NCI-H82 treated with DMSO at 0.1 percent for 48 hours (cell line): ENCODE results near the gene ARHGEF17.
A peak's percentile ranks its signal among the peaks of the same experiment; 100 is the strongest.
"Not testable (repeated sequence)": the region's sequence is repeated elsewhere in the genome, so short reads cannot be mapped to it uniquely, and the experiment has no call there.

ENCODE experiments used
- DNase-seq: peaks from one replicate; lab custom pipeline; 2025; ENCODE audit not compliant: unreplicated experiment; lab: John Stamatoyannopoulos, UW

Gene ARHGEF17, protein sequence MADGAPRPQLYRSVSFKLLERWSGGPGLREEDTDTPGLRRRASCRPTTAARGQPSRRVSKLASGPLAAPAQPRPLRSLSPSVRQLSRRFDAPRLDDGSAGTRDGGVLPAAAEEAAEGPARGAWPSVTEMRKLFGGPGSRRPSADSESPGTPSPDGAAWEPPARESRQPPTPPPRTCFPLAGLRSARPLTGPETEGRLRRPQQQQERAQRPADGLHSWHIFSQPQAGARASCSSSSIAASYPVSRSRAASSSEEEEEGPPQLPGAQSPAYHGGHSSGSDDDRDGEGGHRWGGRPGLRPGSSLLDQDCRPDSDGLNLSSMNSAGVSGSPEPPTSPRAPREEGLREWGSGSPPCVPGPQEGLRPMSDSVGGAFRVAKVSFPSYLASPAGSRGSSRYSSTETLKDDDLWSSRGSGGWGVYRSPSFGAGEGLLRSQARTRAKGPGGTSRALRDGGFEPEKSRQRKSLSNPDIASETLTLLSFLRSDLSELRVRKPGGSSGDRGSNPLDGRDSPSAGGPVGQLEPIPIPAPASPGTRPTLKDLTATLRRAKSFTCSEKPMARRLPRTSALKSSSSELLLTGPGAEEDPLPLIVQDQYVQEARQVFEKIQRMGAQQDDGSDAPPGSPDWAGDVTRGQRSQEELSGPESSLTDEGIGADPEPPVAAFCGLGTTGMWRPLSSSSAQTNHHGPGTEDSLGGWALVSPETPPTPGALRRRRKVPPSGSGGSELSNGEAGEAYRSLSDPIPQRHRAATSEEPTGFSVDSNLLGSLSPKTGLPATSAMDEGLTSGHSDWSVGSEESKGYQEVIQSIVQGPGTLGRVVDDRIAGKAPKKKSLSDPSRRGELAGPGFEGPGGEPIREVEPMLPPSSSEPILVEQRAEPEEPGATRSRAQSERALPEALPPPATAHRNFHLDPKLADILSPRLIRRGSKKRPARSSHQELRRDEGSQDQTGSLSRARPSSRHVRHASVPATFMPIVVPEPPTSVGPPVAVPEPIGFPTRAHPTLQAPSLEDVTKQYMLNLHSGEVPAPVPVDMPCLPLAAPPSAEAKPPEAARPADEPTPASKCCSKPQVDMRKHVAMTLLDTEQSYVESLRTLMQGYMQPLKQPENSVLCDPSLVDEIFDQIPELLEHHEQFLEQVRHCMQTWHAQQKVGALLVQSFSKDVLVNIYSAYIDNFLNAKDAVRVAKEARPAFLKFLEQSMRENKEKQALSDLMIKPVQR (N-terminal part only)

GRCh38 chr11:73308003-73308960 is at the start of gene ARHGEF17:
TSS of gene ARHGEF17 (plus strand) at chr11:73308276. CDS start at chr11:73308639, 363 bp downstream.
- peak; percentile 50 for DNase-seq

- no peak for DNase-seq
Measured at GRCh38 chr11:73259406-73260126, 48.5 kb upstream of the ARHGEF17 start.

DNA sequence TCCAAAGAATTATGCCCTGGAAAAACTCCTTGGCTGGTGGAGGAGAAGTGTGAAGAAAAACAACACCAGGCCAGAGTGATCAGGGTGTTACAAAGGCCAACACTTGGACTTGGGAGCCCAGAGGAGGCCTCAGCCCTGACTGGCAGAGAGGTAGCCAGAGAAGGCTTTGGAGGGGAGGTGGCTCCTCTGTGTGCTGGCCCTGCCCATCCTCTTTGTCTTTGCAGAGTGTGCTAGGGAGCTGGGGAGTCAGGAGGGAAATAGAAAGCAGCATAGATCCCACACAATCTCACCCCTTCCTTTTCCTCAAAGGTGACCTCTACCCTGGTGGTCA is 48.0 kb upstream of the ARHGEF17 start:
- DNase-seq = no peak

GRCh38 chr11:73262851-73263495 is 45.1 kb upstream of the ARHGEF17 start:
- no peak for DNase-seq

GRCh38 chr11:73263640-73264039 is 44.4 kb upstream of the ARHGEF17 start:
- no peak for DNase-seq

DNA sequence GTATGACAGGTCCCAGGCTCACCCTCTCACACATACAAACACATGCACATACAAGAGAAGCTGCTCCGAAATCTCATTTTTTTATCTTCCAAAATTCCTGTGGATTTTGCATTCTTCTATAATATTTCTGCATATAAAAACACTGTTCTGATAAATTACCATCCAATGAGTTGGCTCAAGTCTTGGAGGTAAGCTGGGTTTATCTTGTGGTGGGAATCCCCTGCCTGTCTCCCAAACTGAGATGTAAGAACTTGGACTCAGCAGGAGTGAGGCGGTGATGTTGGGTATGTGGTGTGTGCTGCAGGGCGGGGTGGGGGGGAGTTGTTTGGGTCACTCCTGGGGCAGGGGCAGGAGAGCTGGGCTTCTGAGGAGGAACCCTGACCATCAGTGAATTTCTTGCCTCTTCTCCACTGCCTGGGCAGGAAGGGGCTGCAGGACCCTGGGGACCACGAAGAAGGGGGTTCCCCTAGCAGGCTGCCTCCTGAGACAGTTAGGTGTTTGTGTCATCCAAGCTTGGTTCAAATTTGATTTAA is 42.7 kb upstream of the ARHGEF17 start:
- DNase-seq = no peak

GRCh38 chr11:73265853-73266645 is 42.0 kb upstream of the ARHGEF17 start:
- DNase-seq = no peak

DNA sequence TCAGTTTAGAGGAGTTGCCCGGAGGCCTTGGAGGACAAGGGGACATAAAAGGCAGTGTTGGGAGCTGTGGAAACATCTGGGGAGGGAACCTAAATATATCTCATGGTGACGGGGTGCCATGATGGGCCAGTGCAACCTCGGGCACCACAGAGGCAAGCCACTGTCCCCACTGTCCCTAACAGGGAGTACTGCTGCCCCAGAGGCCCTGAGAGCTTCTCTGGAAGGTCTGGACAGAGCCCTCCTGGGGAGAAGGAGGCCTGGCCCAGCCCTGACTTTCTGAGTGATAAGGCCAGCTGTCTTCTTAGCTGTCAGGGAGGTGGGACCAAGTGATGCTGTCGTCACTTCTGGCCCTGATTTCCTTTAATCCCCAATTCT is 41.4 kb upstream of the ARHGEF17 start:
- no peak for DNase-seq

DNA sequence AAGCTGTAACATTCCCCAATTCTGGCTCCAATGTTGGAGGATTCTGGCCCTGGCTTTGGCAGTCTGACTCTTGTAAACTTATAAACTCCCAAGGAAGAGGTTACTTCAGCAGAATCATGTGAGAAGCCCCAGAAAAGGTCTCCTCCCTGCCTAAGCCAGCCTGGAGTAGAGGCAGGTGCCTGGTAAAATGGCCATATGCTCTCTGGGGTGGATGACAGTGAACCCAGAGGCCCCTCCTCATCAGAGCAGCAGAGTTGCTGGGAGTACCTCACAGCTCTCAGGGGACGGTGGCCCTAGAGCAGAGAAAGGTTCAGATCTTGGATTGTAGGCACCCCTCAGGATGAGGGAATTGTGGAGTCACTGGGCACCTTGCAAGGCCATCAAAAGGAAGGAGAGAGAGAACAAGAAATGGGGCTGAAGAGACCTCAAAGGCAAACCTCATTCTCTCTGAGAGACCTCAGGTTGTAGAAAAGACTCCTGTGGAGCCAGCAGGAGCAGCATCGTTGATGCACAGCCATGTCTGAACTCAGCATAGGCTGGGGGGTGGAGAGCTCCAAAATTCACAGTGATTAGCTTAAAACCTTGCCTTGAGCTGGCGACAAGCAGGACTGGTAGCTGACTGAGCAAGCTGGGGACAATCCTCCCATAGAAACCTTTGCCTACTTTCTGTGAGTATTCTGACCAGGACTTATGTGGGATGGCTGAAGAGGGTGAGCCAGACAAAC is 40.8 kb upstream of the ARHGEF17 start:
- no peak for DNase-seq

DNA sequence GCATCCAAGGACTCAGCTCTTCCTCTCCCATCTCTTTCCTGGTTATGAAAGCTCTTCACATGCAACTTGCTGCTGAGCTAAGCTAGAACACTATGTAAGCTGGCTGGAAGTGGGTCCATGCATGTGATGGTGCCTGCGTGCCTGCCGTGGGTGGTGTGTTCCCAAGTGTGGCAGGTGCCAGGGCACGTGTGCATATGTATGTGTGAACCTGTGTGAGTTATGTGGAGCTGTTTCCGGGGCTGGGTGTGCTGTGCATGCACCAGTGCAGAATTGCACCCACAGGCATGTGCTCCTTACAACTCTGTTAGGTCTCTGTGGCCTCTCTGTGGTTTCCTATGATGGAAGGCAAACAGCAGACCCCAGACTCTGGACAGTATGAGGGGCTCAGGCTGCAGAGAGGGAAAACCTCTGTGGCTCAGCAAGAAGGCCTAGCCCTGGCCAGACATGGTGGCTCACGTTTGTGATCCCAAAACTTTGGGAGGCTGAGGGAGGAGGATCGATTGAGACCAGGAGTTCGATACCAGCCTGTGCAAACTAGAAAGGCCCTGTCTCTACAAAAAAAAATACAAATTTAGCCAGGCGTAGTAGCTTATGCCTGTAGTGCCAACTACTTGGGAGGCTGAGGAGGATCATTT is 40.1 kb upstream of the ARHGEF17 start:
- no peak for DNase-seq

GRCh38 chr11:73268671-73269271 is 39.3 kb upstream of the ARHGEF17 start:
- DNase-seq = no peak

DNA sequence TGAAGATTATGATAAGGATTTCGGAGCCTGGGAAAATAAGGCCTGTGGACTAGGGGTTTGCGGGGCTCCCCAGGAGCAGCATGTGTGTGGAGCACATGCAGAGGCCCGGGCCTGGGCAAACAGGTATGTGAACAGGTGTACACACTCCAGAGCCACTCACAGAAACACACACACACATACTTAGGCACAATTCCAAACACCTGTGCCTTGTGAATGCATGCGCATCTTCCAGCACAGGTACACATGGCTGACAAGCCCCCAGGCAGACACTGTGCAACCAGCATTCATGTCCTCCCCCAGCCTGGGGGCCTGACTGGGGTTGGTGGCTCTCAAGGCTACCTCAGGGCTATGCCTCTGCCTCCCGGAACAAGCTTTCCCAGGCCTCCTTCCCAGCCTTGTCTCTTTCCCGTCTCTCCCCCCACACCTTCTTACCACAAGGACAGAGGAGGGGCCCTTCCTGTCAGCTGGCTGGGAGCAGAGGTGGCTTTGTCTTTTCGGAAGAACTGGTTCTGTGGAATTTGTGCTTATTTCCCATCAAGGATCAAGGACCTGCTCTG is 38.5 kb upstream of the ARHGEF17 start:
- DNase-seq = no peak

DNA sequence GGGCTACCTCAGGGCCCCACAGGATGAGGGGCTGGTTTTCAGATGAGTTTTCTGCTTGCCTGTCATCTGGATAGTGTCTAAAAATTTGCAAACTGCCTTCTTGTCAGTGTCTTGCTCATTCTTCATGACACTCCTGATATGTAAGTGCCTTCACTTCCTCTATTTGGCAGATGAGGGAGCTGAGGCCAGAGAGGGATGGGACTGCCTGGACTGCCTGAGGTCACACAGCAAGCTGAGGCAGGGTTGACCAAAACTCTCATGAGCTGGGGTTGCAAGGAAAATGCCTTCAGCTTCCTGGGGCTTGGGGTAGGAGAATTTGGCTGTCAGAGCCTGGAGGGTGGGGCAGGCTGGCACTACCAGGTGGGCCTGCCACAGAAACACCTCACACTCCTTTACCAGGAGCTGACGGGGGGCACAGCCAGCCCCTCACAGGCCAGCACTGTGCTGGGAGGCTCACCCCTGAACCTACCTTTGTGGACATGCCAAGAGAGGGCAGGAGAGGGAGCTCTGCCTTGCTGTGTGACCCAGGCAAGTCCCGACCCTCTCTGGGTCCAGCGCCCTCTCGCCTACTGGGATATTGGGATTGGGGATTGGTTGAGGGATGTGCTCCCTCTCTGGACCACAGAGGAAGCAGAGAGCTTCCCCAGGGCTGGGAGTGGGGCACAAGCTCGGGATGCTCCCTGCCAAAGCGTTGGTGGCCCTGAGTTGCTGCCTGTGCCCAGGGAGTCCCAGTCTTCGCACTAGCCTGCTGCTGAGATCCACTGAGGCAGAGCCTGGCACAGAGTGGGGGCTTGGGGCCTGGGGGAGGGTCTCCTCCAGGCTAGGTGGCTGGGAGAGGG is 37.8 kb upstream of the ARHGEF17 start:
- DNase-seq = no peak

DNA sequence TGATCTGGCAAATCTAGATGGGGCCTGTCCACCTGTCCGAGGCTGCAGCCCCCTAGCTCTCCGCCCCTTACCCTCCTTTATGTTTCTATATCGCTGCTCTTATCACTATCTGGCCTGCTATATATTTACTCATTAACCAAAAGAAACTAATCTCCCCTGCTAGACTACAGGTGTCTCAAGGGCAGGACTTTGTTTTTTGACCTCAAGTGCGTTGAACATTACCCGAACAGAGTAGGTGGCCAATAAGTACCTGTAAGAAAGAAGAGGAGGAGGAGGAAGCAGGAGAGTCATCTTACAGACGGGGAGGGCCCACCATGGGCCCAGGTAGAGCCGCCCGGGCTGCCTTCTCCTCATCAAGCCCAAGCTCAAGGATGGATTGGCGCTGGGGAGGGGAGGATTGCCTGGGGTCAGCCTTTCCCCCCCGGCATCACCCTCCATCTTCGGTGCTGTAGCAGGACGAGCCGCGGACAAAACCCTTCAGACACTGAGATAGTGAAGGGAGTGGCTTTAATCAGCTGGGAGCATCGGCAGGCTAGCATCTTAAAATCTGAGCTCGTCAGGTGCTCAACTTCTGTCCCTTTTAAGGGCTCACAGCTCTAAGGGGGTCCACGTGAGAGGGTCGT is 37.1 kb upstream of the ARHGEF17 start:
- no peak for DNase-seq

DNA sequence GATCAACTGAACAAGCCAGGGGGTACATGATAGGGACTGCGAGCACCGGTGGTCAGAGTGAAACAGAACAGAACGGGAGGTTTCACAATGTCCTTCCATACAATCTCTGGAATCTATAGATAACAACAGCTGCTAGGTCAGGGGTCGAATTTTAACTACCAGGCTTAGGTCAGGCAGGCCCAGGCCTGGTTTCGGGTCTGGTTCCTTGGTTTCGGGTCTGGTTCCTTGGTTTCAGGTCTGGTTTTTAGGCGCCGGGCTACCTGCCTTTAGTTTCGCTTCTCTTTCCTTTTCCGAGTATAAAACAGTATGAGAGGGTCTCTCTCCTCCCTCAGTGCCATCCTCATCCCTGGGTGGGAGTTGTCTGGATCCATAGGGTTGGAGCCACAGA is 36.6 kb upstream of the ARHGEF17 start:
- DNase-seq = not testable (repeated sequence)
